ENCODE measurements around the gene DNAJC4.

- TF ChIP-seq POLR2A (IDR thresholded peaks at IDR 0.05; ENCODE audit: low read length) (no peak), GATA1 (IDR thresholded peaks at IDR 0.05; ENCODE audit: low read depth, low read length) (no peak)
These were observed 13.5 kb upstream of the DNAJC4 start for GRCh38 chr11:64216879-64217278.
